GM18873 (cell line): Measurements from ENCODE around the gene PPP1R12B.
A peak's percentile ranks its signal among the peaks of the same experiment; 100 is the strongest.
"Not testable (repeated sequence)": the region's sequence is repeated elsewhere in the genome, so short reads cannot be mapped to it uniquely, and the experiment has no call there.

Experiments
- ATAC-seq: cut with Tn5 transposase; IDR thresholded peaks from one replicate; pipeline ENCODE4 v1.9.1; 2021; ENCODE audit warnings: mild to moderate bottlenecking, moderate library complexity, moderate number of reproducible peaks; ENCODE audit not compliant: unreplicated experiment, low FRiP score

PPP1R12B gene

DNA sequence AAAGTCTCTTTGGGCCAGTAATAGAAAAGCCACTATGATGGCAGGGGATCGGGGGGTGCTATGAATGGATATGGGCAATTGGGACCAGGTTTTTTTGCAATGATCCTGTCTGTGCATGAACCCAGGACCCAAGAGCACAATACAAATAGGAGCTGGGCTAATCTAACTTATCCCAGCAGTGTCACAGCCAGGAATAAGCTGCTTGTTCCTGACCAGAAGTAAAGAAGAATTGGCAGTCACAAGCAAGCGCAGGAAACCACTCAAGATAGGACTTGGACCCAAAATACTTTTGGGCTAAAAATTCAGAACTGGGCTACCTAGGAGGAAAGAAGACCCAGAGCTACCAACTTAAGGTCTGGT is 172.3 kb downstream of the PPP1R12B start:
- not testable (repeated sequence) for ATAC-seq

DNA sequence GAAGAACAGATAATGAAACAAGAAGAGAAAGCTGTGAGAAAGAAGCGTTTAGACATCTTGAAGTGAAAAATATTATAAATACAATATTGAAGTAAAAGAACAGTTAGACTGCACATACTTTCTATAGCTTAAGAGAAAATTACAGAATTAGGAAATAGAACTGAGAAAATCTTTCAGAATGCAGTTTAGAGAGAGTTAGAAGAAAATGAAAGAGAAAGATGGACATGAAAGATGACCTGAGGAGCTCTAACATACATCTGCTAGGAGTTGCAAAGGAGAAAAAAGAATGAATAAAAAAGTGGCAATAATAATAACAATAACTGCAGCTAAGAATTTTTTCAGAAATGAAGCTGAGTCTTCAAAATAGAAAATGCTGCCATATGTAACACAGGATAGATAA is 173.0 kb downstream of the PPP1R12B start:
- ATAC-seq = not testable (repeated sequence)

DNA sequence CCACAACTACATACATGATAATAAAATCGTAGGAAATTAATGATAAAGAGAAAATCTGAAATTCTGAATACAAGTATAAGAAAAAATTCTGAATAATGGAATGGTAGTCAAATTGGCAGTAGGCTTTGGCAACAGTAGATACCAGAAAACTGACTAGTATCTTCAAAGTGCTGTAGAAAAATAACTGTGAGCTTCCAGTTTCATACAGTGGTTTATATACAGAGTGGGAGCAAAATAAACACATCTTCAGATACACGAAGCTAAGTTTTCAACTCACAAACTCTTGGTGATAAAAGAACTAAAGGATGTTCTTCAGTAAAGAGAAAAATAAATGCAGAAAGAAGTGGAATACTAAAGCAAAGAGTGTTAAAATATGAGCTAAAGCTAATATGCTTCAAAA is 173.4 kb downstream of the PPP1R12B start:
- no peak for ATAC-seq

DNA sequence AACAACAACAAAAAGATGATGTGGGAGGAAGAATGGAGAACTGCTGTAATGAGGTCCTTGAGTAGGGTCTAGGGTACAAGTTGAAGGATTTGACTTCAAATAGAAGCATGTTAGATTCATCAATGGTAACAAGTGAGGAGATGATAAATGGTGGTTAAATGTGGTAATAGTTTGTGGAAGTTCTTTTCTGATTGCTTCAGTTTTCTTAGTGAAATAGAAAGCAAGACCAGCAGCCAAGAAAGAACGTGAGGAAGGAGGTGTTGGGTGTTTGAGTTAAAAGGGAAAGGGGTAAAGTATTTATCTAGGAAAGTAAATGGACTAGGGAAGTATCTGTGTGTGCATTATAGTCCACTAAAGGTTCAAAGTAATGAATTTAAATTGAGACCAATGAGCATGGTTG is 177.6 kb downstream of the PPP1R12B start:
- ATAC-seq = not testable (repeated sequence)

DNA sequence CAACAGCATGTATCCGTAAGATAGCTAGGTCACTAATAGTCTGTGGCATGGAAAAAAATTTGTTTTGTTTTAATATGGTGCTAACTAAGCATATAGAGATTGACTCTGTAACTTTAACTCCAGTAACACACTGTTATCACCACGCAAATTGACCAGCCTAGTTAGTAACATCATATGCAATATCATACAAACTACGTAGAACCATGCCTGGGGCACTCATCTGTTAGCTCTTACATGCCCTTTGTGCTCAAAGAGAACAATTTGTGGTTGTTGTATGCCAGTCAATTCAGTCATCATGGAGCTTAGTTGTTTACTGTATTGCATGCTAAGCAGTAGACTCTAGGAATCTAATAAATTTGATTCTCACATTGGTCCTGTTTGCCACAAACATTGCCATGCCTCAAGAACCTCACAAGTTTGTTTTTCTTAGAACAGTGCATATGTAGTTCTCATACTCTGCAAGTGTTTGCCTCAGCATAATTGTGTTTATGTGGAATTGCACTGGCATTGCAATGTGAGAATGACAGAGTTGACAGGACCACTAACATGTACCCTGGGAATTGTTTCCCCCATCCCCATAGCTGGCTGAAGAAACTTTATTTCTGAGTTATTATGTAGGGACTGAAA is 179.7 kb downstream of the PPP1R12B start:
- ATAC-seq = not testable (repeated sequence)

DNA sequence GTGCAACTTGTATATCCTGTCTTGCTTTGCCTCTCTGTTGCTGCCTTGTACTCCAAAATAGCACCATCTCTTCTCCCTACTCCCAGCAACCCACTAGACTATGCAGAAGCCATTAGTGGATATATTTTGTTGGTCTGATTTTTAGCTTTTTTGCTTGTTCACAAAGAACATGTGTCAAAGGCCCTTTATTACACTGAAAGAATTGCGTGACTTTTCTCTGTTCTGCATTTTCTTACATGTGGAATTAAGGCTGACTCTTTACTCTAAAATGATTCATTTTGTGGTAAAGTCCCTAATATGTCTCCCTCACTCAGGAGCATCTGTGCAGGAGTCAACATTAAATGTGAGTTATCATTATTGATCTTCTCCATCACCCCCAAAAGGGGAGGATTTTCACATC is 182.2 kb downstream of the PPP1R12B start:
- not testable (repeated sequence) for ATAC-seq

DNA sequence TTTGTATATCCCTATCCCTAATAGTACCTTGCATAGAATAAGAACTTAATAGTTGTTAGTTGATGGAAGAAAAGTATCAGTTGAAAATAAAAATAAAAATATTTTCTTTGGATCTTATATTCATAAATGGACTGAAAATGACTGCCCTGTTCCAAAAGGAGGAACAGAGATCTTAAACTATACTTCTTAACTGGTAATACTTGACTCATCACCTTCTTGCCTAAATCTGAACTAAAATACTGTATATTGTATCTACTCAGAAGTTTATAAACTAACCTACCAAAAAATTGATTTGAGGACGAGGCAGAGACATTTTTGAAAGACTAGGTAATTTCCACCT is 182.9 kb downstream of the PPP1R12B start:
- no peak for ATAC-seq

DNA sequence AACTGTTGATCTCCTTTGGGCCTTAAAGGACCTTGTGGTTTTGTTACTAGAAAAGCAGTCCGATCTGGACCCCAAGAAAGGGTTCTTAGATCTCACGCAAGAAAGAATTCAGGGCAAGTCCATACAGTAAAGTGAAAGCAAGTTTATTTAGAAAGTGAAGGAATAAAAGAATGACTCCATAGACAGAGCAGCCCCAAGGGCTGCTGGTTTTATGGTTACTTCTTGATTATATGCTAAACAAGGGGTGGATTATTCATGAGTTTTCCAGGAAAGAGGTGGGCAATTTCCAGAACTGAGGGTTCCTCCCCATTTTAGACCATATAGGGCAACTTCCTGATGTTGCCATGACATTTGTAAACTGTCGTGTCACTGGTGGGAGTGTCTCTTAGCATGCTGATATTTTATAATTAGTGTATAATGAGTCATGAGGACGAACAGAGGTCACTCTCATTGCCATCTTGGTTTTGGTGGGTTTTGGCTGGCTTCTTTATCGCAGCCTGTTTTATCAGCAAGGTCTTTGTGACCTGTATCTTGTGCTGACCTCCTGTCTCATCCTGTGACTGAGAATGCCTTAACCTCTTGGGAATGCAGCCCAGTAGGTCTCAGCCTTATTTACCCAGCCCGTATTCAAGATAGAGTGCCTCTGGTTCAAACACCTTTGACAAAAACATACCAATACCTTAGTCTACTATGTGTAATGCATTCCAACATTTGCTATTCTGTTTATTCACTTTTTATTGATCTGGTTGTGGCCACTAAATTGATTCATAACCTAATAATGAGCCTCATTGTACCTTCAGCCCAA is 183.5 kb downstream of the PPP1R12B start:
- ATAC-seq = not testable (repeated sequence)

DNA sequence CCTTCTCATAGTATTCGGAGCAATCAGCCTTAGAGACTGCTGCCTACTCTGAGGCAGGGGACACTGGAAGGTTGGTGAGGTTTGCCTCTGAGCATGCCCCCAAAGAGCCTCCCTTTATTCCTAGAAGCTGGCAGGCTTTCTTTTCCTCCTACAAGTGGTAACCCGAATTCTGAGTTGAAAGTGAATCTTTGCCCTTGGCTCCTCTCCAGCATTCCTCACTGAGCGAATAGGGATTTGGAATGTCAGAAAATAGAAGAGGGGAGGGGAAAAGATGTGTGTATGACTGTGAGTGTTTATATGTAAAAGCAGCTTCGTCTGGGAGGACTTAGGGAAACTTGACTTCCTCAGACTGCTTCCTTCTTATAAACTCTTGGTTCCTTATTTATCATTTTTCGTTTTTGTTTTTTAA is 190.7 kb downstream of the PPP1R12B start:
- not testable (repeated sequence) for ATAC-seq

DNA sequence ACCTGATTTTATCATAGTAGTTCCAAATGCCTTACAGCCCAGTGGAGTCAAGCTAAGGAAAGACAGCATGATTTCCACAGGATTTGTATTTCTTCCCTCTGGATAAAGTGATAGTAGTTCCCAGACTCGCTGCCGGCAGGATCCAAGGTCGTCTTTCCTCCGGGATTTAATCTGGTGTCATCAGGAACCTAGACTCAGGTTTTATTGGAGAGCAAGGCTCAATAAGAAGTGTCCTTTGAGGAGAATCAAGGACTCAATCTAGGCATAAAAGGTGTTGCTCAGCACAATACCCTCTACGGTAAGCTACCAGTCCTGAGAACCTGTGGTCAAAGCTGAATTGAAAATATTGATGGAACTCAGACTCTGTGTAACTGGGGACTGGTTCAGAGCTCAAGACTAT is 191.1 kb downstream of the PPP1R12B start:
- ATAC-seq = not testable (repeated sequence)

DNA sequence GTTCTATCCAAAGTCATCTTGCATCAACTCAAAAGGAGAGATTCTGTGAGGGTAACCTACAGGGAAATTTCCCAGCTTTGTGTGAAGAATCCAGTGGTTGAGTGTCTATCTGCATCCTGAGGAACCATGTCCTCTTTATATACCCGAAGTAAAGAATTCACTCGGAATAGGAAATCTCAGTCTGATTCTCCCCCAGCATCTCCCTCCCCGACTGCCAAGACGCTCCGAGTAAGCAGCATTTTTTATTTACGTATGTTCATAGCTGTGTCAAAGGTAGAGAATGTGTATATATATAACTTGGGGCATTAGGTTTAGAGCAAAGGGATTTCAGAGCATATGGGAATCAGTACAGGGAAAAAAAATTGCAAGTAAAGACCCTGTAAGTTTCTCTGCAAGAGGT is 191.5 kb downstream of the PPP1R12B start:
- no peak for ATAC-seq

DNA sequence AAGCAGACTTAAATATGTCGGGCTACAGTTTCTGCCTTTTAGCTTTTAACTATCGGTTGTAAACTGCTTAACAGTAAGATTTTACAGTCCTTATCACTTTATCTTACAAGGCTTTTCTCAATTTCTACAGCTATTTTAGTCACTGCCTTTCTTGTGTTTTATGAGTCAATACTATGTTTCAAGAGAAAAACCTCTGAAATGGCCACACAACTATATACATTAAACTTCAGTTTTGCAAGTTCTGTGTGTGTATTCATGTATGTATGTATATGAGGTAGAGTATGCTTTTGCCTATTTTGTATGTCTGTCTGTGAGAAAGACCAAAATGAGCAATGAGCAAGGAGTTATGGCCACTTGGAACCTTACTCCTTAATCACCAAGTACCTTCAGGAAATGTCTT is 191.9 kb downstream of the PPP1R12B start:
- ATAC-seq = no peak

DNA sequence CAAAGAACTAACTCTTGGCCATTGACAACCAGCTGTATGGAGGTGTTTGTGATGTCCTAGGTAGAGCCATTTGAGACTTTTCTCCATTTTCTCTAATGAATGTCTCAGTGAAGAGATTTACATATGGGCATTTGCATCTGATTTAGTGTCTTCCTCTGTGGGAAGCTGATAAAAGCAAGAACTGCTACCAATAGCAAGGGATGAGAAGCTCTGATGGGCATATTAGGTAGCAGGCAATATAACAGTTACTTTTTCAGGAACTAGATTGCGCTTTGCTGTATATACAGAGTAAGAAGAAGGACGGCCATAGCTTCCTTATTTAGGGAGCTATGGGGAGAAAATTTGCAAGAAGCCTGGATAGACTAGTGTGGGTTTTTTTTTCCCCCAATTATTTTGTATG is 192.4 kb downstream of the PPP1R12B start:
- ATAC-seq = not testable (repeated sequence)

DNA sequence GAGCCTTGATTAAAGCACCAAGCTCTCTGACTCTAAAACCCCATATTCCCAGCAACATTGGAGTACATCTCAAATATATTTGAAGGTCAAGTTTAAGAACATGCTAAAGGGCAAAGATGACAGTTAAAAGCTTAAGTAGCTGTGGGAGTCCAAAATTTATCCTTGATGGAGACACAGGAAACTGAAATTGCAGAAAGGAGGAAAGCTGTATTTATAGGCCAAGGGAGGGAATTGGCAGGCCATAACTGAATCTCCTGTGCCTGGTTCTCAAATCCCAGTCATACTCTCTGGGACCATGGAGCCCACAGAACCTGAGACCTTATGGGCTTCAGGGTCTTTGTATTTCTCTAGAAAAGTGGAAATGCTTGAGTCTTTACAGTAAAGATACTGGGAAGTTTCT is 193.9 kb downstream of the PPP1R12B start:
- ATAC-seq = not testable (repeated sequence)

DNA sequence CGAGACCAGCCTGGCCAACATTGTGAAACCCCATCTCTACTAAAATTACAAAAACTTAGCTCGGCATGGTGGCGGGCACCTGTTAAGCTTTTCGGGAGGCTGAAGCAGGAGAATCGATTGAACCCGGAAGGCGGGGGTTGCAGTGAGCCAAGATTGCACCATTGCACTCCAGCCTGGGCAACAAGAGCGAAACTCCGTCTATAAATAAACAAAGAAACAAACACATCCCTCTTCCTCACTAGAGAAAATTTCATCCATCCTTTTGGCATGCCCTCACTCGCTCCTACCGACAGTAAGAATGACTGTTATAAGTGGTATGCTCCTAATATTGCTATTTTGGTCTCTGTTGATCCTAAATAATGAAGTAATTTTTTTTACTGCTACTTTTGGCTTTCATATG is 195.0 kb downstream of the PPP1R12B start:
- ATAC-seq = not testable (repeated sequence)

DNA sequence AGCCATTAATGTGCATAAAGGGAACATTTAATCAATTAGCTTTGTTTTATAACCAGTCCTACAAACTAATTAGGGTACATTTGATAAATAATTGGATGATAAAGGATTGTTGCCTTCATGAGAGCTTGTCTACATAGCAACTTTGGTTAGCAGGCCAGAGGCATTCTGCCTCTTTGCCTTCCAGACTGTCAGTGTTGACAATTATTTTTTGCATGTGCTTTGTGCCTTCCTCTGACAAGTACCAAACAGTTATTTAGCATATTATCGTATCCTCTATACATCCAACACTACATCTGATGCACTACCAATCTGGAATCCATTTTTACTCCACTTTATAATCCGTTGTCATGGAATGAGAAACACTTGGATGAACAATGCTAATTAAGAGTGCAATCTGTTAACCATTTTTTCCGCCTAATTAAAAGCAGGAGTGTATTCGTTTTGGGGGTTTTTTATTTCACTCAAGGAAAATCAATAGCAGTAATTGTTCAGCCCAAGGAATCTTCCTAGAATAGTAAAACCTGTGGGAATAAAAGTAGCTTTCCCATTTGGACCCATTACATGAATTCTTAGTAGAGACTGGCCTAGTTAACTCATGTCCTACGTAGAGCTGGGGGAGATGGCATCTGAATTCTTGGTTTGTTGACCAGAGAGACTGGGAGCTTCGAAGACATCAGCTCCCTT is 196.4 kb downstream of the PPP1R12B start:
- not testable (repeated sequence) for ATAC-seq

DNA sequence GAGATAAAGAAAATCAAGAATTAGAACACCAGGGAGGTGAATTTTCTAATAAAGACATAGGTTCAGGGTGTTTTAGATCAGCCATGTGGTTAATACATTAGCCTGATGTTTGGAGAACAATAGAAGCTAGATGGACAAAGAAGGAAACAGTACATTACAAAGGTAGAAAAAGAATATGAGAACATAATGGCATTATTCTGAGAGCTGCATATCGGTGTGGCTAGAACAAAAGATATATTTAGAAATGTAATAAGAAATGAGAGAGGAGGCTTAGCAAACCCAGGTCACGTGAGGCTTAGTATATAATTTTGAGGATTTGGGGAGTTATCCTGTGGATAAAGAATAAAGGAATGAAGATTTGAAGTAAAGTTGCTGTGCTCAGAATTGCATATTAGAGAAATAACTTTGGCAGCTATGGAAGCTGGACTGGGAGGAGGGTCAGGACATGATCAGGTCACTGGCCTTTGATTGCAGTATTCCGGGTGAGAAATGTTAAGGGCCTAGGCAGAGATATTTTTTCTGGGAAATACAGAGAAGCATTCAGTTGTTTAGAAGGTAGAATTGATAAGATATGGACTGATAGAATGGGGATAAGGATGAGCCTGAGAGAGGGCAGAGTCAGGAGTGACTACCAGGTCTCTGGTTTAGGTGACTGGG is 197.3 kb downstream of the PPP1R12B start:
- ATAC-seq = not testable (repeated sequence)

DNA sequence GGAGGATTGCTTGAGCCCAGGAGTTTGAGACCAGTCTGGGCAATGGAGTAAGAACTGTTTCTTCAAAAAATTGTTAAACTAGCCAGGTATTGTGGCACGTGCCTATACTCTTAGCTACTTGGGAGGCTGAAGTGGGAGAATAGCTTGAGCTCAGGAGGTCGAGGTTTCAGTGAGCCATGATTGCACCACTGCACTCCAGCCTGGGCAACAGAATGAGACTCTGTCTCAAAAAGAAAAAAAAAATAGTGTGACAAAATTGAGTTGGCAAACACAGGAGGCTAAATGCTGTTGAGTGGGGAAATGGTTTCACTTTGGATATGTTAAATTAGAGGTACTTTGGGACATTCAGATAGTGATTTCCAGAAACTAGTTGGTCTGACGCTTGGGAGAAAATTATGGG is 197.9 kb downstream of the PPP1R12B start:
- not testable (repeated sequence) for ATAC-seq

DNA sequence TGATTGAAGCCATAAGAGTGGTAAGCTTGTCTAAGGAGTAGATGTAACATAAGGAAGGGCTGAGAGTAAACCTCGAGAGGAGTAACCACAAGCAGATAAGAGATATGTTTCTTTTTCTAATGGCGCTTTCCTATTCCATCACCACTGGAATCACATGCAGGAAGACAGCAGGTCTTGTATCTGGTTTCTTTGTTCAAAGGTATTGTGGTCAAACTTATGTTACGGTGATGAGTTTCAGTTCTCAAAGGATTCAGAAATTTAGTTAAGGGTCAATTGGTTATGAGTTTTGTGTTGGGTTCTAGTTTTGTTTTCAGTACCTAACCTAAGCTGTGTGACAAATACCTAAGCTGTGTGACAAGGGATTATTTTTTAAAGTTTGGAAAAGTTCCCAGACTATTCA is 198.3 kb downstream of the PPP1R12B start:
- ATAC-seq = peak; percentile 77

DNA sequence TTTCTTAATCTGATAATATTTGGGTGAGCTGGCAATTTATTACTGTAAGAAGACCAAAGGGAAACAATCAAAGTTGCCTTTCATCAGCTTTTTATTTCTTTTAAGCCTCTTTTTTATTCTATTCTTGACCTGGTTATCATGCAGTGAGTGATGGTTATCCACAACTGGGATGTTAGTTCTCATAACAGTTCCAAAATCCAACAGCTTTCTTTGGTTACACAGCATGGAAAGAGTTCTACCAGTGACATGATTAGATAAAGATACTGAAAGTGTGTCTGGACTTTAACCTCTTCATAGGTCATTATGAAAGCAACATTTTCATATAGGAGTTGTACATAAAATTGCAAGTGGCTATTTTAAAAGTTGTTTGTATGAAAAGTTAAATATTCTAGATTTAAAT is 198.7 kb downstream of the PPP1R12B start:
- no peak for ATAC-seq

DNA sequence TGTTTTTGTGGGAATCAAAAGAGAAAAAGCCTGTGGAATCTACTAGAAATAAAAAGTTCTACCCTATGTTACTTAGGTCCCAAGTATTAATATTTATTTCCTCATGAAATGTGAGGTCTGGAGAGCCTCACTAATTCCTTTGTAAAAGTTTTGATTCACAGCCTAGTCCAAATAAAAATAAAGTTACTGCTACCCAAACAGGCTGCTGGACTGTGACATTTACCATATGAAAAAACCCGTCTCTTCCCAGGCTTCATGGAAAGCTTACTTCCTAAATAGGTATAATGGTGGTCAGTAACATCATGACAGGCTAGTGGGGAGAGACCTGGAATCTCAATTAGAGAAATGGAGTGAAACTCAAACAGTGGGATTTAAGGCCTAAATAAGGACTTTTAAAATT is 201.6 kb downstream of the PPP1R12B start:
- ATAC-seq = not testable (repeated sequence)
